ENCODE measurements around the gene HRG. TPM values are rescaled to one million over a fixed set of nuclear protein-coding genes. Genes with fewer than 3 reads are reported as not detected.

The HRG gene
- total and polyA plus RNA-seq, 2 experiments from 2014 or later, result not detected

- Histone ChIP-seq H3K36me3 (ENCODE audit: insufficient read depth) (no peaks in the 10 kb centered on the region; the same call in 1 of the 2 replicates), H3K27ac (ENCODE audit: low read depth) (no peak overlapping the region), H3K4me2 (no peak overlapping the region), H4K20me1 (replicated peaks; ENCODE audit: insufficient read depth) (no peaks in the 10 kb centered on the region), H2AFZ (no peak overlapping the region), H3K27me3 (ENCODE audit: insufficient read depth) (no peaks in the 10 kb centered on the region), H3K9me2 (ENCODE audit: insufficient read depth) (0 out of 2 replicates have a peak, but pooled peaks cover 8% of the 10 kb centered on the region), H3K4me1 (ENCODE audit: insufficient read depth) (no peaks in the 10 kb centered on the region), H3F3A (replicated peaks; ENCODE audit: low read depth) (no peaks in the 10 kb centered on the region), H3K4me3 (no peak overlapping the region), H3K79me2 (replicated peaks; ENCODE audit: insufficient read depth) (no peaks in the 10 kb centered on the region)
- DNase-seq (ENCODE audit: low spot score), result no peak
- Mint-ChIP-seq H3K36me3 (ENCODE audit: low read depth) (no peaks in the 10 kb centered on the region), H3K4me1 (peaks cover 5% of the 10 kb centered on the region; the same call in 1 of the 3 replicates), H3K27me3 (ENCODE audit: insufficient read depth, low read depth, poor library complexity) (peaks cover 2% of the 10 kb centered on the region), H3K27ac (no peak overlapping the region), H3K9me3 (no peaks in the 10 kb centered on the region), H3K4me3 (no peak overlapping the region)
- no peak for ATAC-seq
- no peak for TF ChIP-seq POLR2AphosphoS5 (IDR thresholded peaks at IDR 0.05; ENCODE audit: low read depth)
- no peak for TF ChIP-seq ZNF114 (CRISPR knock-in tag; IDR thresholded peaks at IDR 0.05)
- TF ChIP-seq EZH2 (IDR thresholded peaks at IDR 0.05; ENCODE audit: low read depth, unreplicated experiment), result no peak
- TF ChIP-seq ZNF331 (CRISPR knock-in tag; IDR thresholded peaks at IDR 0.05; ENCODE audit: low read depth), result no peak
- no peak for TF ChIP-seq NANOG (IDR thresholded peaks at IDR 0.05; ENCODE audit: borderline replicate concordance)
- no peak for TF ChIP-seq CREB1 (CRISPR knock-in tag; IDR thresholded peaks at IDR 0.05; ENCODE audit: low read depth)
- no peak for TF ChIP-seq STAT1 (IDR thresholded peaks at IDR 0.05; ENCODE audit: unreplicated experiment)
- TF ChIP-seq EZH2phosphoT487 (IDR thresholded peaks at IDR 0.05; ENCODE audit: unreplicated experiment), result no peak
- TF ChIP-seq REST (IDR thresholded peaks at IDR 0.05; ENCODE audit: unreplicated experiment), result no peak
- no peak for TF ChIP-seq CTCF (conservative IDR thresholded peaks at IDR 0.05; ENCODE audit: low read depth in 2 of 2)
- TF ChIP-seq ZNF462 (CRISPR knock-in tag; IDR thresholded peaks at IDR 0.05), result no peak
- TF ChIP-seq ETS1 (IDR thresholded peaks at IDR 0.05), result no peak
- no peak for TF ChIP-seq JUNB (IDR thresholded peaks at IDR 0.05; ENCODE audit: unreplicated experiment)
Observed at GRCh38 chr3:186628756-186629155, 37.1 kb upstream of the HRG start.

Measured in GM23338 (cell line).